ENCODE data around the gene PAEP. TPM values are rescaled to one million over a fixed set of nuclear protein-coding genes. Genes with fewer than 3 reads are reported as not detected.
A peak's percentile ranks its signal among the peaks of the same experiment; 100 is the strongest.

PAEP gene
- total and polyA plus RNA-seq, 4 donors = not detected

DNA sequence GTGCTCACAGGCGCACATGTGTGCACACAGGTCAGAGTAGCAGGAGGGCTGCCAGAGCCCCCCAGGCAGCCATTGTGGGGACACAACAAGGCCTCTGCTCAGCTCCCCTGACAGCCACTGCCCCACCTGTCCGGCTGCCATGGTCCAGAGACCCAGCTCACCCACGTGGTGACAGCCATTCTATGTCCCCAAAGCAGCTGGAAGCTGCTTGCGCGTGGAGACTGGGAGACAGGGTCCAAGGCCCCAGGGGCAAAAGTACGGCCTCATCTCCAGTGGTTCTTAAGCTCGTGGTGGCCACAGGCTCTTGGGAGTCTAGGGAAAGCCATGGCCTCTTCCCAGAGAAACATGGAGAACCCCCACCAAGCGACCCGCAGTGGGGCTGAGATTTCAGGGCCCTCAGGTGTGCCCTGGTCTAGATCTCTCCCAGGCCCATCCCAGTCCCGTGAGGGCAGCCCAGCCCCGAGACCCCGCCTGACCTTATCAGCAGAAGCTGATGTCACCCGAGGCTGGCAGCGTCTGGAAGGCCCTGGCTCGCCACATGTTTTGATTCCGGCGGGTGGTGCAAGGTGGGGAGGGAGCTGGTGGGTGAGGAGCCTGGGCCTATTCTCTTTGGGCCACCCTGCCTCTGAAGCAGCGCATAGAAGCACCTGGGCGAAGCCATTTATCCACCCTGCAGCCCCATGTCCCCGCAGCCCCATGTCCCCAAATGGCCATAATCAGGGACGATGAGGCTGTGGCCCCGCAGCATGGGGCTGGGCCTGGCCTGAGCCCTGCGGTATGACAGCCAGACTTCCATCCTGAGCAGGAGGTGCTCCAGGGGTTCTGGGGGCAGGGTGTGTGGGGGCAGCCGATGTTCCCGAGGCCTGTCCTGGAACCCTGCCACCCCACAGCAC lies 46.1 kb downstream of the PAEP start:
- TF ChIP-seq ATF3 (IDR thresholded peaks at IDR 0.05) = no peak
- no peak for TF ChIP-seq FOXA1 (IDR thresholded peaks at IDR 0.05)
- TF ChIP-seq TAF1 (conservative IDR thresholded peaks at IDR 0.05) = no peak
- TF ChIP-seq RAD21 (IDR thresholded peaks at IDR 0.05) = no peak
- TF ChIP-seq HNF4G (IDR thresholded peaks at IDR 0.05) = no peak
- TF ChIP-seq ZBTB33 (IDR thresholded peaks at IDR 0.05) = no peak
- TF ChIP-seq EGR1 (IDR thresholded peaks at IDR 0.05; ENCODE audit: low read depth in 2 of 2) = no peak
- no peak for TF ChIP-seq JUND (IDR thresholded peaks at IDR 0.05)
- no peak for TF ChIP-seq NR2F2 (IDR thresholded peaks at IDR 0.05)
- TF ChIP-seq HNF4A (conservative IDR thresholded peaks at IDR 0.05) = no peak
- no peak for TF ChIP-seq FOXA2 (IDR thresholded peaks at IDR 0.05)
- TF ChIP-seq, protein P1, sequence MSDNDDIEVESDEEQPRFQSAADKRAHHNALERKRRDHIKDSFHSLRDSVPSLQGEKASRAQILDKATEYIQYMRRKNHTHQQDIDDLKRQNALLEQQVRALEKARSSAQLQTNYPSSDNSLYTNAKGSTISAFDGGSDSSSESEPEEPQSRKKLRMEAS (IDR thresholded peaks at IDR 0.05) = no peak
- TF ChIP-seq YY1 (IDR thresholded peaks at IDR 0.05) = no peak
- TF ChIP-seq RXRA (IDR thresholded peaks at IDR 0.05) = no peak
- TF ChIP-seq, protein P2, sequence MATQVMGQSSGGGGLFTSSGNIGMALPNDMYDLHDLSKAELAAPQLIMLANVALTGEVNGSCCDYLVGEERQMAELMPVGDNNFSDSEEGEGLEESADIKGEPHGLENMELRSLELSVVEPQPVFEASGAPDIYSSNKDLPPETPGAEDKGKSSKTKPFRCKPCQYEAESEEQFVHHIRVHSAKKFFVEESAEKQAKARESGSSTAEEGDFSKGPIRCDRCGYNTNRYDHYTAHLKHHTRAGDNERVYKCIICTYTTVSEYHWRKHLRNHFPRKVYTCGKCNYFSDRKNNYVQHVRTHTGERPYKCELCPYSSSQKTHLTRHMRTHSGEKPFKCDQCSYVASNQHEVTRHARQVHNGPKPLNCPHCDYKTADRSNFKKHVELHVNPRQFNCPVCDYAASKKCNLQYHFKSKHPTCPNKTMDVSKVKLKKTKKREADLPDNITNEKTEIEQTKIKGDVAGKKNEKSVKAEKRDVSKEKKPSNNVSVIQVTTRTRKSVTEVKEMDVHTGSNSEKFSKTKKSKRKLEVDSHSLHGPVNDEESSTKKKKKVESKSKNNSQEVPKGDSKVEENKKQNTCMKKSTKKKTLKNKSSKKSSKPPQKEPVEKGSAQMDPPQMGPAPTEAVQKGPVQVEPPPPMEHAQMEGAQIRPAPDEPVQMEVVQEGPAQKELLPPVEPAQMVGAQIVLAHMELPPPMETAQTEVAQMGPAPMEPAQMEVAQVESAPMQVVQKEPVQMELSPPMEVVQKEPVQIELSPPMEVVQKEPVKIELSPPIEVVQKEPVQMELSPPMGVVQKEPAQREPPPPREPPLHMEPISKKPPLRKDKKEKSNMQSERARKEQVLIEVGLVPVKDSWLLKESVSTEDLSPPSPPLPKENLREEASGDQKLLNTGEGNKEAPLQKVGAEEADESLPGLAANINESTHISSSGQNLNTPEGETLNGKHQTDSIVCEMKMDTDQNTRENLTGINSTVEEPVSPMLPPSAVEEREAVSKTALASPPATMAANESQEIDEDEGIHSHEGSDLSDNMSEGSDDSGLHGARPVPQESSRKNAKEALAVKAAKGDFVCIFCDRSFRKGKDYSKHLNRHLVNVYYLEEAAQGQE (IDR thresholded peaks at IDR 0.05) = no peak
- no peak for TF ChIP-seq GABPA (IDR thresholded peaks at IDR 0.05 in 1 of 2, conservative IDR thresholded peaks at IDR 0.05 in 1 of 2)
- TF ChIP-seq, protein P3, sequence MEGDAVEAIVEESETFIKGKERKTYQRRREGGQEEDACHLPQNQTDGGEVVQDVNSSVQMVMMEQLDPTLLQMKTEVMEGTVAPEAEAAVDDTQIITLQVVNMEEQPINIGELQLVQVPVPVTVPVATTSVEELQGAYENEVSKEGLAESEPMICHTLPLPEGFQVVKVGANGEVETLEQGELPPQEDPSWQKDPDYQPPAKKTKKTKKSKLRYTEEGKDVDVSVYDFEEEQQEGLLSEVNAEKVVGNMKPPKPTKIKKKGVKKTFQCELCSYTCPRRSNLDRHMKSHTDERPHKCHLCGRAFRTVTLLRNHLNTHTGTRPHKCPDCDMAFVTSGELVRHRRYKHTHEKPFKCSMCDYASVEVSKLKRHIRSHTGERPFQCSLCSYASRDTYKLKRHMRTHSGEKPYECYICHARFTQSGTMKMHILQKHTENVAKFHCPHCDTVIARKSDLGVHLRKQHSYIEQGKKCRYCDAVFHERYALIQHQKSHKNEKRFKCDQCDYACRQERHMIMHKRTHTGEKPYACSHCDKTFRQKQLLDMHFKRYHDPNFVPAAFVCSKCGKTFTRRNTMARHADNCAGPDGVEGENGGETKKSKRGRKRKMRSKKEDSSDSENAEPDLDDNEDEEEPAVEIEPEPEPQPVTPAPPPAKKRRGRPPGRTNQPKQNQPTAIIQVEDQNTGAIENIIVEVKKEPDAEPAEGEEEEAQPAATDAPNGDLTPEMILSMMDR (IDR thresholded peaks at IDR 0.05; ENCODE audit: low read depth, low read length, missing input control) = no peak
- no peak for TF ChIP-seq SP1 (IDR thresholded peaks at IDR 0.05)
- Histone ChIP-seq H3K9ac (ENCODE audit: low read depth in 1 of 2, low read length in 2 of 2) (no peak overlapping the region), H3K4me1 (ENCODE audit: control insufficient read depth in 4 of 4, insufficient read depth in 4 of 4, low read length in 3 of 4) (no peaks in the 10 kb centered on the region), H3K4me3 (ENCODE audit: low read depth in 1 of 3, low read length in 3 of 3) (no peak overlapping the region), H3K36me3 (ENCODE audit: control insufficient read depth in 4 of 4, insufficient read depth in 3 of 4, low read depth in 1 of 4, low read length in 3 of 4) (no peaks in the 10 kb centered on the region), H3K27ac (ENCODE audit: low read depth in 1 of 2, low read length in 2 of 2) (no peak overlapping the region), H3K27me3 (ENCODE audit: control insufficient read depth in 4 of 4, insufficient read depth in 4 of 4, low read length in 3 of 4) (peaks cover 0 to 3% (median 0%) of the 10 kb centered on the region in 4 donors), H3K9me3 (ENCODE audit: control insufficient read depth in 4 of 4, low read length in 3 of 4) (no peaks in the 10 kb centered on the region)
- DNase-seq (ENCODE audit: low spot score) = peak; percentile 26
- WGBS = 85% methylated on average over 25 of the region's 25 CpGs
